Endodermal cell (in vitro differentiated cells): Measurements from ENCODE around the gene ZBTB20. TPM values are rescaled to one million over a fixed set of nuclear protein-coding genes. Genes with fewer than 3 reads are reported as not detected.
A peak's percentile ranks its signal among the peaks of the same experiment; 100 is the strongest.

Experiments
- DNase-seq: peaks from one replicate; pipeline ENCODE4 v3.0.0-alpha.2; 2017
- H3K27ac ChIP-seq: 2 replicates; pipeline ENCODE4 v1.5.1; 2013; ENCODE audit warnings: mild to moderate bottlenecking, low read depth, low read length, moderate library complexity
- H3K27me3 ChIP-seq: 2 replicates; pipeline ENCODE4 v1.6.1; 2013; ENCODE audit warnings: mild to moderate bottlenecking, low read length, moderate library complexity; ENCODE audit not compliant: insufficient read depth, control insufficient read depth, poor library complexity, severe bottlenecking
- H3K36me3 ChIP-seq: 2 replicates; pipeline ENCODE4 v1.7.0; 2013; ENCODE audit warnings: mild to moderate bottlenecking, low read length, moderate library complexity; ENCODE audit not compliant: control insufficient read depth, insufficient read depth
- H3K4me1 ChIP-seq: one replicate; pipeline ENCODE4 v1.7.0; 2013; ENCODE audit warnings: low read length; ENCODE audit not compliant: control insufficient read depth, insufficient read depth
- H3K4me3 ChIP-seq: 2 replicates; pipeline ENCODE4 v1.5.1; 2013; ENCODE audit warnings: mild to moderate bottlenecking, low read length, moderate library complexity
- H3K9ac ChIP-seq: 2 replicates; pipeline ENCODE4 v1.6.1; 2013; ENCODE audit warnings: mild to moderate bottlenecking, low read length, moderate library complexity; ENCODE audit not compliant: poor library complexity, severe bottlenecking; ENCODE audit errors: extremely low read depth
- H3K9me3 ChIP-seq: 2 replicates; pipeline ENCODE4 v1.6.1; 2013; ENCODE audit warnings: mild to moderate bottlenecking, low read length, moderate library complexity; ENCODE audit not compliant: control insufficient read depth
- H3K27ac Mint-ChIP-seq: 2 replicates; pipeline ENCODE4 v1.8.0; 2020; ENCODE audit warnings: mixed read lengths
- H3K27me3 Mint-ChIP-seq: 2 replicates; pipeline ENCODE4 v1.8.0; 2021; ENCODE audit warnings: mild to moderate bottlenecking, mixed read lengths; ENCODE audit not compliant: insufficient read depth
- H3K36me3 Mint-ChIP-seq: 2 replicates; pipeline ENCODE4 v1.8.0; 2020; ENCODE audit warnings: low read depth, mixed read lengths
- H3K4me1 Mint-ChIP-seq: 2 replicates; pipeline ENCODE4 v1.8.0; 2020; ENCODE audit warnings: mixed read lengths
- H3K4me3 Mint-ChIP-seq: 2 replicates; pipeline ENCODE4 v1.8.0; 2020; ENCODE audit warnings: mild to moderate bottlenecking, moderate library complexity, mixed read lengths
- H3K9me3 Mint-ChIP-seq: 2 replicates; pipeline ENCODE4 v1.8.0; 2020; ENCODE audit warnings: mild to moderate bottlenecking, mixed read lengths
- CTCF ChIP-seq: fragments of 200-600 bp; sonication (generic); conservative IDR thresholded peaks from 2 replicates; pipeline ENCODE4 v1.5.0; 2021; ENCODE audit warnings: antibody characterized with exemption, mild to moderate bottlenecking
- WGBS, 2 experiments: methylation state at CpG; one replicate each; pipeline versions ENCODE4 v1.1.5 to v1.1.7; 2013; ENCODE audit warnings: missing lambda C conversion rate in 2 of 2, mixed read lengths in 1 of 2; ENCODE audit not compliant: insufficient coverage in 1 of 2, insufficient read length in 1 of 2; 5-methylcytosine and 5-hydroxymethylcytosine counted together
- total RNA-seq, 2 donors: library from RNA; stranded (reverse); fragmentation: NEBNext Ultra II Directional in 1 of 2; extraction: Animal tissue kit (Norgen Biotek cat#: 25700) in 1 of 2; gene quantifications; 2 replicates in 1 of 2; 3 replicates in 1 of 2; pipeline ENCODE4 v1.2.1, GENCODE V29; 2021

ZBTB20 gene
- total RNA-seq, 2 donors from 2014 or later, result 1.6 to 2.9 TPM

GRCh38 chr3:115100806-115101205, 46.3 kb downstream of the ZBTB20 start:
- Histone ChIP-seq H3K27me3 (no peaks in the 10 kb centered on the region), H3K27ac (no peak overlapping the region), H3K9ac (no peak overlapping the region), H3K4me1 (no peaks in the 10 kb centered on the region), H3K9me3 (peaks cover 7% of the 10 kb centered on the region), H3K4me3 (no peak overlapping the region), H3K36me3 (no peaks in the 10 kb centered on the region)
- Mint-ChIP-seq H3K36me3 (no peaks in the 10 kb centered on the region), H3K4me3 (no peak overlapping the region), H3K27ac (no peak overlapping the region), H3K9me3 (peaks cover 4% of the 10 kb centered on the region), H3K4me1 (peaks cover 4% of the 10 kb centered on the region), H3K27me3 (no peaks in the 10 kb centered on the region)
- no peak for DNase-seq
- 94% methylated on average over 2 of the region's 2 CpGs; no CpG with 5 or more reads in 1 of the 2 experiments for WGBS, 2 experiments
- TF ChIP-seq CTCF, result no peak

GRCh38 chr3:115099986-115100571, 47.0 kb downstream of the ZBTB20 start:
- Mint-ChIP-seq H3K36me3 (no peaks in the 10 kb centered on the region), H3K27me3 (no peaks in the 10 kb centered on the region), H3K4me3 (no peak overlapping the region), H3K27ac (no peak overlapping the region), H3K4me1 (peaks cover 4% of the 10 kb centered on the region), H3K9me3 (peaks cover 4% of the 10 kb centered on the region)
- Histone ChIP-seq H3K9ac (no peak overlapping the region), H3K9me3 (peaks cover 7% of the 10 kb centered on the region), H3K4me1 (no peaks in the 10 kb centered on the region), H3K27me3 (no peaks in the 10 kb centered on the region), H3K4me3 (no peak overlapping the region), H3K27ac (peak overlapping the region; percentile 69), H3K36me3 (no peaks in the 10 kb centered on the region)
- no peak for TF ChIP-seq CTCF
- DNase-seq, result no peak
- WGBS, 2 experiments, result 73% methylated on average over 3 of the region's 5 CpGs; no CpG with 5 or more reads in 1 of the 2 experiments

GRCh38 chr3:115099134-115099985, 47.7 kb downstream of the ZBTB20 start:
- Mint-ChIP-seq H3K27ac (peak overlapping the region; percentile 32), H3K9me3 (peaks cover 4% of the 10 kb centered on the region), H3K4me1 (peaks cover 4% of the 10 kb centered on the region), H3K36me3 (no peaks in the 10 kb centered on the region), H3K27me3 (no peaks in the 10 kb centered on the region), H3K4me3 (no peak overlapping the region)
- Histone ChIP-seq H3K36me3 (no peaks in the 10 kb centered on the region), H3K9ac (no peak overlapping the region), H3K4me3 (no peak overlapping the region), H3K9me3 (peaks cover 4% of the 10 kb centered on the region), H3K27me3 (no peaks in the 10 kb centered on the region), H3K27ac (peak overlapping the region; percentile 69), H3K4me1 (no peaks in the 10 kb centered on the region)
- TF ChIP-seq CTCF, result no peak
- no peak for DNase-seq
- WGBS, 2 experiments, result 91 to 93% methylated on average over 3 of the region's 3 CpGs
